Prostate gland (tissue), 2 donors: ENCODE data around the gene FILIP1. TPM values are rescaled to one million over a fixed set of nuclear protein-coding genes. Genes with fewer than 3 reads are reported as not detected.

ENCODE experiments used
- DNase-seq: peaks from one replicate; pipeline ENCODE4 v3.0.0-alpha.2; 2019; ENCODE audit warnings: low spot score
- H3K27ac ChIP-seq, 2 donors: fragments of 200-600 bp; sonication (generic); 2 replicates each; pipeline ENCODE4 v1.5.1; 2017 to 2019
- H3K27me3 ChIP-seq: fragments of 200-600 bp; sonication (generic); replicated peaks from 2 replicates; pipeline ENCODE4 v1.5.1; 2019; ENCODE audit not compliant: insufficient read depth
- H3K36me3 ChIP-seq, 2 donors: fragments of 200-600 bp; sonication (generic); 1 replicate in 1 of 2; 2 replicates in 1 of 2; pipeline versions ENCODE4 v1.5.1 to v1.8.1; 2017 to 2019
- H3K4me1 ChIP-seq: fragments of 200-600 bp; sonication (generic); replicated peaks from 2 replicates; pipeline ENCODE4 v1.5.1; 2019
- H3K4me3 ChIP-seq, 2 donors: fragments of 200-600 bp; sonication (generic); 2 replicates each; pipeline ENCODE4 v1.5.1; 2017 to 2019
- H3K9me3 ChIP-seq: fragments of 200-600 bp; sonication (generic); 2 replicates; pipeline ENCODE4 v1.5.1; 2017
- CTCF ChIP-seq, 4 experiments: fragments of 200-600 bp in 2 of 4; fragments of 450-650 bp in 2 of 4; sonication (generic) in 2 of 4; IDR thresholded peaks; 1 replicate in 3 of 4; 2 replicates in 1 of 4; pipeline ENCODE4 v1.5.1; 2016 to 2019; ENCODE audit warnings: antibody characterized with exemption in 4 of 4, mild to moderate bottlenecking in 2 of 4, moderate library complexity in 2 of 4
- POLR2A ChIP-seq: fragments of 450-650 bp; IDR thresholded peaks from one replicate; pipeline ENCODE4 v1.6.1; 2016; ENCODE audit warnings: antibody characterized with exemption, mild to moderate bottlenecking
- POLR2AphosphoS5 ChIP-seq: sonication (generic); formaldehyde crosslinking; IDR thresholded peaks from one replicate; pipeline ENCODE4 v1.6.1; 2017; ENCODE audit warnings: antibody characterized with exemption
- WGBS: methylation state at CpG from one replicate; pipeline ENCODE4 v1.1.5; 2018; 5-methylcytosine and 5-hydroxymethylcytosine counted together
- intact Hi-C: fragments of 100-400 bp; cut with DNase I; formaldehyde crosslinking; loops from one replicate; pipeline ENCODE4 v1.14.2; 2022
- total RNA-seq, 2 donors: library from RNA; depleted of rRNA; stranded (reverse); fragments of >200 nt; gene quantifications; one replicate each; pipeline ENCODE4 v1.1.0, GENCODE V29; 2016

FILIP1 gene
- total RNA-seq, 2 donors from 2014 or later = 2.1 to 3.3 TPM

GRCh38 chr6:75334266-75335040 is 159.1 kb downstream of the FILIP1 start:
- DNase-seq = no peak
- Histone ChIP-seq H3K27me3 (no peaks in the 10 kb centered on the region), H3K27ac (no peak overlapping the region), H3K4me3 (no peak overlapping the region), H3K4me1 (no peaks in the 10 kb centered on the region), H3K36me3 (no peaks in the 10 kb centered on the region), H3K9me3 (no peaks in the 10 kb centered on the region)
- intact Hi-C loops = loop anchor here (5.0 kb wide), 1 partner anchor 1492 kb away; no protein-coding TSS in a partner anchor
- TF ChIP-seq CTCF (IDR thresholded peaks at IDR 0.05) (no peak), POLR2A (no peak), POLR2AphosphoS5 (no peak)
- 57% methylated on average over 4 of the region's 4 CpGs for WGBS

- WGBS = 38% methylated on average over 2 of the region's 2 CpGs
- no peak for DNase-seq
- H3K27ac ChIP-seq = no peak overlapping the region
Observed at GRCh38 chr6:75333676-75334200, 159.9 kb downstream of the FILIP1 start.

GRCh38 chr6:75331151-75331550 is 162.4 kb downstream of the FILIP1 start:
- Histone ChIP-seq H3K27ac (no peak overlapping the region), H3K9me3 (no peaks in the 10 kb centered on the region), H3K4me1 (no peaks in the 10 kb centered on the region), H3K27me3 (no peaks in the 10 kb centered on the region), H3K36me3 (no peaks in the 10 kb centered on the region), H3K4me3 (no peak overlapping the region)
- no peak for DNase-seq
- WGBS = 93% methylated on average over 2 of the region's 2 CpGs
- intact Hi-C loops = loop anchor here (5.0 kb wide), 1 partner anchor 1489 kb away; no protein-coding TSS in a partner anchor
- TF ChIP-seq CTCF (IDR thresholded peaks at IDR 0.05) (no peak), POLR2A (no peak), POLR2AphosphoS5 (no peak)

More at GRCh38 chr6:75333676-75334200, 159.9 kb downstream of the FILIP1 start:
- H3K9me3 ChIP-seq = no peaks in the 10 kb centered on the region
- no peaks in the 10 kb centered on the region for H3K36me3 ChIP-seq
- no peaks in the 10 kb centered on the region for H3K4me1 ChIP-seq
- TF ChIP-seq CTCF (IDR thresholded peaks at IDR 0.05) = no peak
- no peak for TF ChIP-seq POLR2A
- no peak for TF ChIP-seq POLR2AphosphoS5
- intact Hi-C loops = loop anchor here (5.0 kb wide), 1 partner anchor 1491 kb away; no protein-coding TSS in a partner anchor
- no peak overlapping the region for H3K4me3 ChIP-seq
- H3K27me3 ChIP-seq = no peaks in the 10 kb centered on the region

- DNase-seq = no peak
- H3K27me3 ChIP-seq = no peaks in the 10 kb centered on the region
- 100% methylated on average over 1 of the region's 1 CpG for WGBS
- no peak for TF ChIP-seq CTCF (IDR thresholded peaks at IDR 0.05)
- TF ChIP-seq POLR2A = no peak
- TF ChIP-seq POLR2AphosphoS5 = no peak
- intact Hi-C loops = loop anchor here (5.0 kb wide), 1 partner anchor 1487 kb away; no protein-coding TSS in a partner anchor
- H3K4me3 ChIP-seq = no peak overlapping the region
- H3K9me3 ChIP-seq = no peaks in the 10 kb centered on the region
- H3K4me1 ChIP-seq = no peaks in the 10 kb centered on the region
- no peak overlapping the region for H3K27ac ChIP-seq
- H3K36me3 ChIP-seq = no peaks in the 10 kb centered on the region
Observed at GRCh38 chr6:75329703-75330102, 163.9 kb downstream of the FILIP1 start.

GRCh38 chr6:75327807-75328206 is 165.8 kb downstream of the FILIP1 start:
- no peak overlapping the region for H3K4me3 ChIP-seq
- H3K4me1 ChIP-seq = no peaks in the 10 kb centered on the region
- no peaks in the 10 kb centered on the region for H3K36me3 ChIP-seq
- H3K27ac ChIP-seq = no peak overlapping the region
- H3K9me3 ChIP-seq = no peaks in the 10 kb centered on the region
- TF ChIP-seq CTCF (IDR thresholded peaks at IDR 0.05) (no peak), POLR2A (no peak), POLR2AphosphoS5 (no peak)
- no peaks in the 10 kb centered on the region for H3K27me3 ChIP-seq
- DNase-seq = no peak
- 89% methylated on average over 1 of the region's 1 CpG for WGBS
- intact Hi-C loops = no loop called here
